Measurements from ENCODE around the gene NME1. TPM values are rescaled to one million over a fixed set of nuclear protein-coding genes. Genes with fewer than 3 reads are reported as not detected.

Gene NME1
- total and polyA plus RNA-seq, 9 of the 15 experiments (the other 6 are each of a cell fraction or from before 2014, with no cell fraction given), result 449 to 1,588 (median 604) TPM

- peak; percentile 90 for TF ChIP-seq REST (IDR thresholded peaks at IDR 0.05; ENCODE audit: borderline replicate concordance)
- TF ChIP-seq REST (CRISPR knock-in tag; IDR thresholded peaks at IDR 0.05; ENCODE audit: low read depth), result peak; percentile 65; the same call in 1 of the 2 replicates
- peak in 1 of 2 experiments; percentile 29; a peak in 1 of 4 replicates for TF ChIP-seq ZNF318 (IDR thresholded peaks at IDR 0.05; ENCODE audit: borderline replicate concordance in 1 of 2, low read depth in 1 of 2)
- peak; percentile 89 for TF ChIP-seq SREBF1 (IDR thresholded peaks at IDR 0.05; ENCODE audit: borderline replicate concordance, low read depth, low read length)
- no peak for TF ChIP-seq NFYB (IDR thresholded peaks at IDR 0.05; ENCODE audit: extremely low read depth, insufficient read length)
- TF ChIP-seq CCAR2 (IDR thresholded peaks at IDR 0.05; ENCODE audit: low read depth, low read length), result 0 out of 2 replicates have a peak, but pooled peaks have one; percentile 75
- no peak for TF ChIP-seq MCM2 (IDR thresholded peaks at IDR 0.05; ENCODE audit: low read depth)
- TF ChIP-seq MLX (CRISPR knock-in tag; conservative IDR thresholded peaks at IDR 0.05), result no peak; a peak in 1 of 4 replicates
- no peak for TF ChIP-seq ZNF354B (CRISPR knock-in tag; IDR thresholded peaks at IDR 0.05)
Observed at GRCh38 chr17:51153210-51154072, at the start of gene NME1 (continued).

Data from K562 (cell line).